A673 (cell line): ENCODE measurements around the gene OXCT1. TPM values are rescaled to one million over a fixed set of nuclear protein-coding genes. Genes with fewer than 3 reads are reported as not detected.
A peak's percentile ranks its signal among the peaks of the same experiment; 100 is the strongest.

Source experiments
- BruUV-seq: library from RNA; stranded (reverse); fragments of 400-500 nt; replicated peaks from 2 replicates; lab custom pipeline; 2021; lab: Mats Ljungman, UMichigan
- CTCF ChIA-PET: fragments of 300-600 bp; sonication (Branson Sonifier 250); formaldehyde crosslinking; loops from one replicate; lab custom pipeline; 2022; ENCODE audit warnings: antibody characterized with exemption; lab: Charles Lee
- POLR2A ChIA-PET: fragments of 300-600 bp; sonication (Branson Sonifier 250); formaldehyde crosslinking; loops from one replicate; lab custom pipeline; 2022; ENCODE audit warnings: antibody characterized with exemption; ENCODE audit not compliant: low non-redundant PET; lab: Charles Lee
- DNase-seq: peaks from one replicate; pipeline ENCODE4 v3.0.0-alpha.2; 2015; ENCODE audit warnings: low spot score
- H3K27ac ChIP-seq: fragments of 200-600 bp; sonication (generic); 2 replicates; pipeline ENCODE4 v1.5.1; 2016; ENCODE audit warnings: mixed run types, low read depth, mild to moderate bottlenecking, mixed read lengths, antibody characterized with exemption, low read length; ENCODE audit not compliant: poor library complexity, severe bottlenecking
- H3K27me3 ChIP-seq: fragments of 200-600 bp; sonication (generic); replicated peaks from 2 replicates; pipeline ENCODE4 v1.6.1; 2017; ENCODE audit warnings: mixed run types, low read depth, mild to moderate bottlenecking, mixed read lengths, antibody characterized with exemption, low read length; ENCODE audit not compliant: insufficient read depth, poor library complexity
- H3K36me3 ChIP-seq: fragments of 200-600 bp; sonication (generic); 2 replicates; pipeline ENCODE4 v1.6.1; 2016; ENCODE audit warnings: mixed run types, mild to moderate bottlenecking, mixed read lengths, antibody characterized with exemption, low read length; ENCODE audit not compliant: insufficient read depth, poor library complexity, severe bottlenecking
- H3K4me1 ChIP-seq: fragments of 200-600 bp; sonication (generic); 2 replicates; pipeline ENCODE4 v1.6.1; 2017; ENCODE audit warnings: mixed run types, mild to moderate bottlenecking, mixed read lengths, antibody characterized with exemption, low read length; ENCODE audit not compliant: insufficient read depth, poor library complexity, severe bottlenecking
- H3K4me3 ChIP-seq: fragments of 200-600 bp; sonication (generic); 2 replicates; pipeline ENCODE4 v1.5.1; 2016; ENCODE audit warnings: low read depth, mixed run types, mild to moderate bottlenecking, mixed read lengths, low read length; ENCODE audit not compliant: poor library complexity, severe bottlenecking
- H3K9me3 ChIP-seq: fragments of 200-600 bp; sonication (generic); 2 replicates; pipeline ENCODE4 v1.6.1; 2016; ENCODE audit warnings: mixed run types, low read depth, mild to moderate bottlenecking, mixed read lengths, antibody characterized with exemption, low read length; ENCODE audit not compliant: poor library complexity, severe bottlenecking
- EZH2 ChIP-seq: fragments of 200-600 bp; sonication (generic); IDR thresholded peaks from 2 replicates; pipeline ENCODE4 v1.6.1; 2017; ENCODE audit warnings: borderline replicate concordance, low read depth, mild to moderate bottlenecking, mixed read lengths, antibody characterized with exemption, low read length; ENCODE audit not compliant: poor library complexity, severe bottlenecking
- intact Hi-C: fragments of 100-400 bp; cut with micrococcal nuclease; formaldehyde crosslinking; loops from one replicate; pipeline ENCODE4 v1.10.0; 2022; ENCODE audit not compliant: unreplicated experiment
- total RNA-seq: library from RNA; stranded (reverse); gene quantifications from 2 replicates; pipeline ENCODE4 v1.2.3, GENCODE V29; 2021
- TF ChIP-seq, protein P1 (sequence below): fragments of 300-800, 200-600 bp; sonication (generic); conservative IDR thresholded peaks from 2 replicates; pipeline ENCODE4 v1.5.1; 2017; ENCODE audit warnings: low read depth, mild to moderate bottlenecking, antibody characterized with exemption, low read length, moderate library complexity, mixed read lengths

OXCT1 gene
- total RNA-seq, 1 experiment from 2014 or later = 48.4 TPM

GRCh38 chr5:41835645-41836044 lies 34.6 kb downstream of the OXCT1 start:
- peak; percentile 11 for DNase-seq
- H3K4me1 ChIP-seq = no peaks in the 10 kb centered on the region
- POLR2A ChIA-PET = no interaction called here
- no peak for TF ChIP-seq EZH2
- TF ChIP-seq, protein P1, sequence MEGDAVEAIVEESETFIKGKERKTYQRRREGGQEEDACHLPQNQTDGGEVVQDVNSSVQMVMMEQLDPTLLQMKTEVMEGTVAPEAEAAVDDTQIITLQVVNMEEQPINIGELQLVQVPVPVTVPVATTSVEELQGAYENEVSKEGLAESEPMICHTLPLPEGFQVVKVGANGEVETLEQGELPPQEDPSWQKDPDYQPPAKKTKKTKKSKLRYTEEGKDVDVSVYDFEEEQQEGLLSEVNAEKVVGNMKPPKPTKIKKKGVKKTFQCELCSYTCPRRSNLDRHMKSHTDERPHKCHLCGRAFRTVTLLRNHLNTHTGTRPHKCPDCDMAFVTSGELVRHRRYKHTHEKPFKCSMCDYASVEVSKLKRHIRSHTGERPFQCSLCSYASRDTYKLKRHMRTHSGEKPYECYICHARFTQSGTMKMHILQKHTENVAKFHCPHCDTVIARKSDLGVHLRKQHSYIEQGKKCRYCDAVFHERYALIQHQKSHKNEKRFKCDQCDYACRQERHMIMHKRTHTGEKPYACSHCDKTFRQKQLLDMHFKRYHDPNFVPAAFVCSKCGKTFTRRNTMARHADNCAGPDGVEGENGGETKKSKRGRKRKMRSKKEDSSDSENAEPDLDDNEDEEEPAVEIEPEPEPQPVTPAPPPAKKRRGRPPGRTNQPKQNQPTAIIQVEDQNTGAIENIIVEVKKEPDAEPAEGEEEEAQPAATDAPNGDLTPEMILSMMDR = no peak
- H3K36me3 ChIP-seq = no peaks in the 10 kb centered on the region
- CTCF ChIA-PET = no interaction called here
- H3K9me3 ChIP-seq = no peaks in the 10 kb centered on the region
- intact Hi-C loops = no loop called here
- BruUV-seq = no TSS peak
- H3K4me3 ChIP-seq = no peak overlapping the region
- no peaks in the 10 kb centered on the region for H3K27me3 ChIP-seq
- no peak overlapping the region for H3K27ac ChIP-seq

DNA sequence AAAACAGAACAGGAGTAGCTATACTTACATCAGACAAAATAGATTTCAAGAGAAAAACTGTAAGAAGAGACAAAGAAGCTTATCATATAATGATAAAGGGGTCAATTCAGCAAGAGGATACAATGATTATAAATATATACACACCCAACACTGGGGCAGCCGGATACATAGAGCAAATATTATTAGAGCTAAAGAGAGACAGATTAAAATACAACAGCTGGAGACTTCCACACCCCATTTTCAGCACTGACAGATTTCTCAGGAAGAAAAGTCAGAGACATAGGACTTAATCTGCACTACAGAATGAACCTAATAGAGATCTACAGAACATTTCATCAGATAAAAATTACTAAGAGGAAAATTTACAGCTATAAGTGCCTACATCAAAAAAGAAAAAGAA lies 35.7 kb downstream of the OXCT1 start:
- ChIA-PET POLR2A (no interaction called here), CTCF (no interaction called here)
- no peaks in the 10 kb centered on the region for H3K9me3 ChIP-seq
- H3K27ac ChIP-seq = no peak overlapping the region
- no peaks in the 10 kb centered on the region for H3K27me3 ChIP-seq
- no peaks in the 10 kb centered on the region for H3K36me3 ChIP-seq
- intact Hi-C loops = no loop called here
- no peak overlapping the region for H3K4me3 ChIP-seq
- no peak for DNase-seq
- BruUV-seq = no TSS peak
- TF ChIP-seq, protein P1 = no peak
- TF ChIP-seq EZH2 = no peak
- no peaks in the 10 kb centered on the region for H3K4me1 ChIP-seq

GRCh38 chr5:41832430-41832829 lies 37.8 kb downstream of the OXCT1 start:
- no peak overlapping the region for H3K27ac ChIP-seq
- BruUV-seq = no TSS peak

More at GRCh38 chr5:41832430-41832829, 37.8 kb downstream of the OXCT1 start:
- intact Hi-C loops = no loop called here
- Histone ChIP-seq H3K36me3 (no peaks in the 10 kb centered on the region), H3K9me3 (no peaks in the 10 kb centered on the region), H3K4me1 (no peaks in the 10 kb centered on the region), H3K27me3 (no peaks in the 10 kb centered on the region), H3K4me3 (no peak overlapping the region)
- DNase-seq = no peak
- ChIA-PET POLR2A (no interaction called here), CTCF (no interaction called here)
- no peak for TF ChIP-seq EZH2
- TF ChIP-seq, protein P1 = no peak
